ENCODE data around the gene RPN1.

GRCh38 chr3:128609294-128609693, 41.3 kb downstream of the RPN1 start:
- TF ChIP-seq CTCF (IDR thresholded peaks at IDR 0.05) (no peak), POLR2AphosphoS5 (IDR thresholded peaks at IDR 0.05) (no peak)
